Measurements from ENCODE around the gene NRSN2. TPM values are rescaled to one million over a fixed set of nuclear protein-coding genes. Genes with fewer than 3 reads are reported as not detected.
"Not testable (repeated sequence)": the region's sequence is repeated elsewhere in the genome, so short reads cannot be mapped to it uniquely, and the experiment has no call there.

The NRSN2 gene
- polyA plus RNA-seq, 10 donors, result 23.9 to 31.9 (median 26.6) TPM

DNA sequence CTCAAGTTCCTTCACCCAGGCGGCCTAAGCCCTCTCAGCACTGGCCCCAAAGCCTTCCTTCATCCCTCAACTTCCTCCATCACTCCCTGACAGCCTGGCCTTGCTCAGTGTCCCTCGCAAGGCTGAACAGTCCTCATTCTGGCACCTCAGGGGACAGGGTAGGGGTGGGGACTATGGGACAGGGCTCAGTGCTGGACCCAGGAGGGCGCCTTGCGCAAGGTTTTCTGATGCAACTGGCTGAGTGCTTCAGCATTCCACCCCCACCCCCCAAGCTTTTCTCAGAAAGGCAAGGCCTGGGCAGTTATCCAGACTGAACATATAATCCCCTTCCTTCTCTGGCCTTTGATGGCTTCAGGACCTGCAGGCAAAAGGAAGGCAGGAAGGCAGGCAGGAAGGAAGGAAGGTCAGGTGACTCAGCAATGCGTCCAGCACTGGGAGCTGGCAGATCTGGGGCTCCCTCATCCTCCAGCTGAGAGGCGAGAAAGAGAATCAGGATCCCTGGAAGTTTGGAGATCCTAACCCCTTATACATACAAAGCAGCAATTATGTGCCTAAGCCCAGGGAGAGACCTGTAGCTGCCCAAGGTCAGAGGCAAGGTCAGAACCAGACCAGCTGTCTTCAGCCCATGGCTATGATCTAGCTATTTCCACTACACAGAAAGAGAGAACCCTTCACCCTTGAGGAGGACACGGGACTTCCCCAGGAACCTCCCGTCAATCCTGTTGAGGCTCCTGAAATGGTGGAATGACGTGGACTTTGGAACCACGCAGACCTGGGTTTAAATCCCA, 25.0 kb downstream of the NRSN2 start:
- peak in 2 of 3 donors; percentile 63 to 81 for DNase-seq

DNA sequence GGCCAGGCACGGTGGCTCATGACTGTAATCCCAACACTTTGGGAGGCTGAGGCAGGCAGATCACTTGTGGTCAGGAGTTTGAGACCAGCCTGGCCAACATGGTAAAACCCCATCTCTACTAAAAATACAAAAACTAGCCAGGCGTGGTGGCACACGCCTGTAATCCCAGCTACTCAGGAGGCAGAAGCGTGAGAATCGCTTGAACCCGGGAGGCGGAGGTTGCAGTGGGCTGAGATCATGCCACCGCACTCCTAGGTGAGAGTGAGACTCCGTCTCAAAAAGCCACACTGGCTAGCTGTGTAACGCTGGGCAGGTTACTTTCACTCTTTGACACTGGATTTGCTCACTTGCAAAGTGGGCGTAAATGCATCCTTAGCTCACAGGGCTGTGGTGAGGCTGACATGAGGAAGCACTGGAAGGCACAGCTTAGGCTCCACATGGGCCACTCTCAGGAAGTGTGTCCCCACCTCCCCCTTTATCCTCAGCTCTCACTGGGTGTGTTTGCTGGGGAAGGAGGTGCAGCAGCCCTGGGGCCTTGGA, 25.7 kb downstream of the NRSN2 start:
- not testable (repeated sequence) for DNase-seq

DNA sequence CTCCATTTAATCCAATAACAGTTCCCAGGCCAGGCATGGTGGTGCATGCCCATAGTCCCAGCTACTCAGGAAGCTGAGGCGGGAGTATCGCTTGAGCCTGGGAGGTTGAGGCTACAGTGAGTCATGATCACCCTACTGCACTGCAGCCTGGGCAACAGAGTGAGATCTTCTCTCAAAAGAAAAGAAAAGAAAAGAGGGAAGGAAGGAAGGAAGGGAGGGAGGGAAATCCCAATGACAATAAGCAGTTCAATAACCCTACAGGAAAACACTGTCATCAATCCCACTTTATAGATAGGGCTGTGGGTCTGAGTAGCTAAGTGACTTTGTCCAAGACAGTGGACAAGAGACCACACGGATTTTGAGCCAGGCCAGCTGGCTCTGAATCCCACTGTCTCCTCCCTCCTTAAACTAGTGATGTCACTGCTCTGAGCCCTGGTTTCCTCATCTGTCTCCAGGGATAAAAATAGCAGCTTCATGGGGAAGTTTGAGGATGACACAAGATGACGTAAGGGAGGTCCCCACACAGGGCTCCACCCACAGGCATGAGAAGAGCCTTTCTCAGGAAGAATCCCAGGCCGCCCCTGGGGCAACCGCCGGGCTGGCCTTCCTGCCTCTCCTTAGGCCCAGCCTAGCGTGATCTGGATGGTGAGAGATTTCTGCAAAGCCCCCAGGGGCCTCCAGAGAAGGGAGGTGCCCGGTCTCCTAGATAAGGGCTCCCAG, 26.4 kb downstream of the NRSN2 start:
- peak in 2 of 3 donors; percentile 51 to 59 for DNase-seq

DNA sequence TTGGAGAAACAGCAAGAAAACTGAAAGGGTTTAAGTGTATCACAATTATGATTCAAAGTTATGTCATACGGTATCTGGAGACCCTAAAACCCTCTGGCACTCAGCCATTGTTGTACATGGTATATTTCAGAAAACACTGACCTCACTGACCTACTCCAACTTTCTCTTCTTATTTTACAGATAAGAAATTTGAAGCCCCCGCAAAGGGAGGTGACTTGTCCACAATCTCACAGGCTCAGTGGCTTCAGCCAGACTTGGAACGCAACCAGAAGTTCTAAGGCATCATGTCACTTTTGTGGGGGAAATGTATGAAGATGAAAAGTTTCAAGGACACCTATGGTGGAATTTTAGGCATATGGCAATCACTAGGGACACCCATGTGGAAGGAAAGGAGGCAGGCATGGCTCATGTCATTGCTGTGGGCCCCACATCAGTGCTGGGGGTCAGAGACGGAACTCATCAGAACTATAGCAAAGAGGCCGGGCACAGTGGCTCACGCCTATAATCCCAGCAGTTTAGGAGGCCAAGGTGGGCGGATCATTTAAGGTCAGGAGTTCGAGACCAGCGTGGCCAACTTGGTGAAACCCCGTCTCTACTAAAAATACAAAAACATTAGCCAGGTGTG, 28.5 kb downstream of the NRSN2 start:
- no peak for DNase-seq

DNA sequence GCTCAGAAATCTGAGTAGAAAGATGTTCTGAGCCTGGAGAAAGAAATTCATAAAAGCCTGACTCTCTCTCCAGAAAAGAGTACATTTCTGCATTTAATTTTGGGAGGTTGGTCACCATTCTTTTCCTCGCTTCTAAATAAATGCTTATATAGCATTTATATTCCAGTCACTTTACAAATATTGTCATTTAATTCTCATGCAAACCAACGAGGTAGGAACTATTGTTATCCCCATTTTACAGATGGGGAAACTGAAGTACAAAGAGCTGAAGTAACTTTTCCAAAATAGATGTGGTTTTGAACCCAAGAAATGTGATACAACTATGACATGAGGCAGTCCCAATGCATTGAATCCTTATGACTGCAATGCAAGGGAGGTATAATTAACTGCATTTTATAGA, 29.2 kb downstream of the NRSN2 start:
- DNase-seq, result no peak

DNA sequence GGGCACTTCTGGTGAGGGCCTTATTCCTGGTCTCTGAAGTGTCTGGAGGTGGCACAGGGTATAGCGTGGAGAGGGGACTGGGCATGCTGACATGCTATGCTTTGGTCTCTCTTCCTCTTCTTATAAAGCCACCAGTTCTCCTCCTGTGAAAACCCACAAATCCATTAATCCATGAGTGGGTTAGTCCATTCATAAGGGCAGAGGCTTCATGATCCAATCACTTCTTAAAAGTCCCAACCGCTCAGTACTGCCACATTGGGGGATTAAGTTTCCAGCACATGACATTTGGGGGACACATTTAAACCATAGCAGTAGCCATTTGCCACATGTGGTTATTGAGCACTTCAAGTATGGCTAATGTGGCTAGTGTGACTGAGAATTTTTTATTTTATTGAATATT, 29.8 kb downstream of the NRSN2 start:
- no peak for DNase-seq

DNA sequence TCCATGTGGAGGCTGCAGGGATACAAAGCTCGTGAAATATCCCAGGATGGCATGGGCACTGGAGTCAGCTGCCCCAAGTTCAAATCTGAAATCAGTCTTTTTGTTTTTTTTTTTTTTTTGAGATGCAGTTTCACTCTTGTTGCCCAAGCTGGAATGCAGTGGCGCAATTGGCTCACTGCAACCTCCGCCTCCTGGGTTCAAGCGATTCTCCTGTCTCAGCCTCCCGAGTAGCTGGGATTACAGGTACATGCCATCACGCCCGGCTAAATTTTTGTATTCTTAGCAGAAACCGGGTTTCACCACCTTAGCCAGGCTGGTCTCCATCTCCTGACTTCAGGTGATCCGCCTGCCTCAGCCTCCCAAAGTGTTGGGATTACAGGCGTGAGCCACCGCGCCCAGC, 30.7 kb downstream of the NRSN2 start:
- DNase-seq, result not testable (repeated sequence)

DNA sequence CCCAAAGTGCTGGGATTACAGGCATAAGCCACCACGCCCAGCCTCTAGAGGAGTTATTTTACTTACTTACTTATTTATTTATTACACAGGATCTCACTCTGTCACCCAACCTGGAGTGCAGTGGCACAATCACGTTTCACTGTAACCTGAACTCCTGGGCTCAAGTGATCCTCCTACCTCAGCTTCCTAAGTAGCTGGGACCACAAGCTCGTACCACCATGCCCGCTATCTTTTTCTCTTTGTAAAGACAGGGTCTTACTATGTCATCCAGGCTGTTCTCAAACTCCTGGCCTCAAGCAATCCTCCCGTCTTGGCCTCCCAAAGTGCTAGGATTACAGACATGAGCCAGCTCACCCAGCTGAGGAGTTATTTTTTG, 32.0 kb downstream of the NRSN2 start:
- no peak for DNase-seq

DNA sequence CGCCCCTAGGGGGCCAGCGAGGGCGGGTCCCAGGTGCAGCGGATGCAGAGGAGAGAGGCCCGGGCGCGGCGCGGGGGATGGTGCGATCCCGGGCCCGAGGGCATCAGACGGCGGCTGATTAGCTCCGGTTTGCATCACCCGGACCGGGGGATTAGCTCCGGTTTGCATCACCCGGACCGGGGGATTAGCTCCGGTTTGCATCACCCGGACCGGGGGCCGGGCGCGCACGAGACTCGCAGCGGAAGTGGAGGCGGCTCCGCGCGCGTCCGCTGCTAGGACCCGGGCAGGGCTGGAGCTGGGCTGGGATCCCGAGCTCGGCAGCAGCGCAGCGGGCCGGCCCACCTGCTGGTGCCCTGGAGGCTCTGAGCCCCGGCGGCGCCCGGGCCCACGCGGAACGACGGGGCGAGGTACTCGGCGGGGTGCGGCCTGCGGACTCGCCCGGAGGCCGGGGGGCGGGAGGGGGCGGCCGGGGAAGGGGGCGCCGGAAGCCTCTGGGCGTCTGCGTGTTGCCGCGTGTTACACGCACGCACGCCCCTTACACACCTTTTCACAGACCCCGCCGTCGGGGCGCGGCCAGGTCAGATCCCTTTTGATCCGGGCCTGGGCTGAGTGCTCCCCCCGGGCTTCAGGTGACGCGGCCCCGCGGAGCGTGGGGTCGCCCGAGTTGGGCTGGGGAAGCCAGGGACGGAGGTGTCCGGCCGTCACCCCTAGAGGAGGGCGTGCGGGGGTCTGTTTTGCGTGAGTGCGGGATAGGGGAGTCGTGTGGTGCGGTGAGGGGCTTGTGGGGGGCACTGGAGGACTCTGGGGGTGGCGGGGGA, 34.1 kb downstream of the NRSN2 start:
- peak; percentile 39 to 71 (median 45) for DNase-seq

DNA sequence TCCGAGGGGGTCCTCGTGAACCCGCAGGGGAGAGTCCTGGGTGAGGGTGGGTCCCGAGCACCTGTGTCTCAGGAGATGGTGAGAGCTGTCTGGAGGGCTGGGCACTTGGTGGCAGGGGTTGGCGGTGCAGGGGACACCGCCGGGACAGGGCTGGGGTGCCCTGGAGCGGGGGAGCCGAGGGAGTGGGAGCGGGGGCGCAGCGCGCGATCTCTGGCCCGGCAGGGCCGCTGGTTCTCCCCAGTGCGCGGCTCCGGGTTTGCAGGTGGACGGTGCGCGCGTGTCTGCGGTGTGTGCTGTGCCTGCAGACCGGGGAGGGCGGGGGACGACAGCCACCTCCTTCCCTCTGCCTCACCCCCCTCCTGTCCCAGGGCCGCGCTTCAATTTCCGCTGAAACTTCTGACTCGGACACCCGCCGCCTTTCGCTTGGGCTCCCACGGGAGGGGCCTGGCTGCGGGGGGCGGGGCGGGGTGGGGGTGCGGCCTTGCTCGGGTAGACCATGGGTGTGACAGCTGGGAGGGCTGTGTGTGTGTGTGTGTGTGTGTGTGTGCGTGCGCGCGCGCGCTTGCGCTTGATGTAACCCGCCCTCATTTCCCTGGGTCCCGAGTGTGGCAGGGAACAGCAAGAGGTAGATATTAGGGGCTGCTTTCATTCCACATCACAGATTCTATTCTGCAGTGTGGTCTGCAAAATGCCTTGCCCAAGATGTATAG, 34.8 kb downstream of the NRSN2 start:
- DNase-seq, result peak; percentile 40 to 68 (median 67)

DNA sequence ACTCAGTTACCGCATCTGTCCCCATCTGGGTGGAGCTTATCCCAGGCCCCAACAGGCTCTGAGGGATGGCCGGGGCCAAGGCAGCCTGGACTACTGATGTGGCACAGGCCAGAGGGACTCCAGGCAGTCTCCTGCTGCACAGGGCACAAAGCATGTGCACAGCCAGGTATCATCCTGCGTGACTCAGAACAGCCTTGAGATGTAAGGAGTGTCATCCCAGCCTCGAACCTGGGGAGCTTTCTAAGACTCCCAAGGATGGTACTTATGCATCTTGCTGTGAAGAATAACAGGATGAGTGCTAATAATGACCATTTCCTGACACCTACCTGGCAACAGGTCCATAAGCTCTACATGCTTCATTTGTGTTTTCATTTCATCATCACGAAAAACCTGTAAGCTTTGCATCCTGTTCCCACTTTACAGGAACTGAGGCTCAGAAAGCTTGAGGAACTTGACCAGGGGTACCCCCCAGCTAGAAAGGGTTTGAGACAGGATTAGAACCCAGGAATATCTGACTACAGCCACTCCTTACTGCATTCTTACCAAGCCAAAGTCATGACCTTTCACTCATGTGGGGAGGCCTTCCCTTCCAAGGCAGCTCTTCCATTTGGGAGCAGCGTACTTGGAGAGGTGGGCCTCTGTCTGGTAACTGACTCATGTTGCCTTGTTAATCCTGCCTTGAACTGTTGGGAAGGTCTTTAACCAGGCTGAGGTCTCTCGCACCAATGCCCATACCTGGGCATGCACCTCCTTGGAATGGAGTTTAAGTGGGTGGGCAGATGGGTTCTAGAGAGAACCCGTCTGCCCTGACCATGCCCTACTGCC, 35.6 kb downstream of the NRSN2 start:
- no peak for DNase-seq

DNA sequence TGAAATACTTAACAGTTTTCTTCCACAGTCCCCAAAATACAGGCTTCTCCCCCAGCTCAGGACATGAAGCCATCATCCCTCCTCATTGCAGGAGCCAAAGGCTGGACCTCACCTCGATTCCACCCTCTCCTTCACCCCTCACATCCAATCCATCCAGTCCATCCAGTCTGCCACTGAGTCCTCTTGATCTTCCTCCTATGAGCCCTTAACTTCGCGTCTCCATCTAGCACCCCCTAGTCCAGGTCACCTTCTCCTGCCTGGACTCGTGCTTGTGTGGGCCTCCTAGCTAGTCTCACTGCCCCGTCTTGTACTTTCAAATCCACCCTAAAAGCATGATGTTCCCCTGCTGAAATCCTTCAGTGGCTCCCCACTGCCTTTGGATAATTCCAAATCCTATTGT, 37.0 kb downstream of the NRSN2 start:
- no peak for DNase-seq

DNA sequence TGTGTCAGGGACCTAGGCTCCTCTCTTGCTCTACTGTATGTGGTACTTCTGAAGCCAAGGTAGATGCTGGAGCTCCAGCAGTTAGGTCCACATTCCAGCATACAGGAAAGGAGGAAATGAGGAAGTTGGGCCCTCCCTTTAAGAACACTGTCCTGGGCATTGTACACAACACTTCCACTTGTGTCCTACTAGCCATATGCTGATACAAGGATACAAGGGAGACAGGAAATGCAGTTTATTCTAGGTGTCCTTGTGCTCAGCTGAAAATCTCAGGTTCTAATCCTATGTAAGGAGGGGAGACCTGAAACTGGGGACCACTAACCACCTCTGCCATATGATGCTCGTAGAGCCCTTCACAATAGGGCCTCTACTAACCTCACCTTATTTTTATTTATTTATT, 37.8 kb downstream of the NRSN2 start:
- DNase-seq, result no peak

DNA sequence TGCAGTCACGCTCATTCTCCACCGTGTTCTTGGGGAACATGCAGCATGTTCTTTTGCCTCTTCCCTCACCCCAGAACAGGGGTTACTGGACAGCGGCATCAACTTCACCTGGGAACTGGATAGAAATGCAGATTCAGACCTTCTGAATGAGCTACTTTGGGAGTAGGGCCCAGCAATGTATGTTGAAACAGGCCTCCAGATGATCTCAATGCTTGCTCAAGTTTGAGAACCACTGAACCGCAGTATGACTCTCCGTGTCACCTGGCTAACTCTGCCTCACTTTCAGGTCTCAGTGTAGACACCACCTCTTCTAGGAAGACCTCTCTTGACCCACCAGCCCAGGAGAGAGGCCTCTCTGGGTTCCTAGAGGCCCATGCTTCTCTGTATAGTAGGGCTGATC, 38.5 kb downstream of the NRSN2 start:
- DNase-seq, result no peak

DNA sequence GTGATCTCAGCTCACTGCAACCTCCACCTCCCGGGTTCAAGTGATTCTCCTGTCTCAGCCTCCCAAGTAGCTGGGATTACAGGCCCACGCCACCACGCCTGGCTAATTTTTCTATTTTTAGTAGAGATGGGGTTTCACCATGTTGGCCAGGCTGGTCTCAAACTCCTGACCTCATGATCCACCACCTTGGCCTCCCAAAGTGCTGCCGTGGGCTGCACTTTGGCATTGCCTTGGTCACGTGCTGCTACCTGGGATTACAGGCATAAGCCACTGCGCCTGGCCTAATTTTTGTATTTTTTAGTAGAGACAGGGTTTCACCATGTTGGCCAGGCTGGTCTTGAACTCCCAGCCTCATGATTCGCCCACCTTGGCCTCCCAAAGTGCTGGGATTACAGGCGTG, 39.7 kb downstream of the NRSN2 start:
- not testable (repeated sequence) for DNase-seq

DNA sequence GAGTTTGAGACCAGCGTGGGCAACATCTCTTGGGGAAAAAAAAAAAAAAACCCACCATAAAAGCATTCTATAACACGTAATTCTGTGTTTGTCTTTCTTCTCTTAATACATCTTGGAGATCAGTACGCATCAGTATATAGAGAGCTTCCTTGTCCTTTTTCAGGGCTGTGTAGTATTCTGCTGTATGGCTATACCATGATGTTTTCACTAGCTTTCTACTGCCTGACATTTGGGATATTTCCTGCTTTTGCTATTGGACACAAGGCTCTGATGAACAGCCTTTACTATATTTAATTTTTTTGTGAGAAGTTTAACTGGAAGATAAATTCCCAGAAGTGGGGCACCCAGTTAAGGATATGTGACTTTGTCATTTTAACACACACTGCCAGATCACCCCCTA, 40.6 kb downstream of the NRSN2 start:
- no peak for DNase-seq

DNA sequence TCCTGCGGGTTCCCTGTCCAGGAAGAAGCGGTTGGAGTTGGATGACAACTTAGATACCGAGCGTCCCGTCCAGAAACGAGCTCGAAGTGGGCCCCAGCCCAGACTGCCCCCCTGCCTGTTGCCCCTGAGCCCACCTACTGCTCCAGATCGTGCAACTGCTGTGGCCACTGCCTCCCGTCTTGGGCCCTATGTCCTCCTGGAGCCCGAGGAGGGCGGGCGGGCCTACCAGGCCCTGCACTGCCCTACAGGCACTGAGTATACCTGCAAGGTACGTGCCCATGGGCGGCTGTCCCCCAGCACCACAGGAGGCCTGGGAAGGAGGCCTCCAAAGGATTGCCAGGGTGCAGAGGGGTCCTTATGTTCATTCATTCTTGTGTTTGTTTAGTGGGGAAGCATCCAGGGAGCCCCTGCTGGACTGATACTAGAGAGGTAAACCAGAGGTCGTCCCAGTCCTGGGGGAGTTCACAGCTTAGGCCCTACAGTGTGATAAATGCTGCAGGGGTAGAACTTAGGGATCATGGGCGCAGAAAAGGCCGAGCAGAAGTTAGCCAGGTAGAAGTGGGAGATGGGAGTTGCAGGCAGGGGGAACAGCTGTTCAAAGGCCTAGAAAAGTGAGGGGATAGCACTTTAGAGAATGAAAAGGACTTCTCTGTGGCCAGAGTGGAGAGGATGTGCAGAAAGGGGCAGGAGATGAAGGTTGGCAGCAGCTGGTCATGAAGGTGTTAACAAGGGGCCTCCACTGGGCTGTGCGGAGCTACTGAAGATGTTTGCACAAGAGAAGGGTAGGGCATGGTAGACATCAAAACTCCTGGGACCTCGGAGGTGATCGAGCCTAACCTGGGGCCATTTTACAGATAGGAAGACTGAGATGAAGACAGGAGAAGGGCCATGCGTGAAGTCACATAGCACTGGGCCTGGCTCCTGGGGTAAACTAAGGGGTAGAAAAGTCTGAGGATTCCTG, 41.4 kb downstream of the NRSN2 start:
- no peak for DNase-seq

DNA sequence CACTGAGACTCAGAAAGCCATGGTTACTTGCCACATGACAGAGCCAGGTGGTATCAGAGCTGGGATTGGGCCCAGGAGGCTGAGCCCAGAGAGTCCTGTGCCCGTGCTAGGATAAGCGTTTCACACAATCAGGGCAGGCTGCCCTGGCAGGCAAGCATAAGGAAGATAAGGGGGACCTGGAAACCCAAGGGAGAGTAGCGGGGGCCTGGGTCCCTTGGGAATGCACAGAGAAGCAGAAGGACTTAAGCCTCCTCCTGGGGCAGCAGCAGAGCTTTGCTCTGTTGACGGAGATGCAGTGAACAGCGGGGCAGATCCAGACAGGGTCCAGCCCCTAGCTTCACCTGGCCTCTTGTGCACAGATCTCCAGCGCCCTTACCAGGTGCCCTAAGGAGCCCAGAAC, 42.3 kb downstream of the NRSN2 start:
- DNase-seq, result no peak

Data from muscle of back (tissue), 11 donors.